Renal cortical epithelial cell (primary cell): ENCODE data around the gene ACTL8. TPM values are rescaled to one million over a fixed set of nuclear protein-coding genes. Genes with fewer than 3 reads are reported as not detected.
A peak's percentile ranks its signal among the peaks of the same experiment; 100 is the strongest.

Source experiments
- DNase-seq: peaks from one replicate; pipeline ENCODE4 v3.0.0-alpha.2; 2011; ENCODE audit warnings: low read depth
- total RNA-seq: library from RNA; depleted of rRNA; stranded (reverse); fragments of >200 nt; gene quantifications from 2 replicates; pipeline ENCODE4 v1.2.3, GENCODE V29; 2014

ACTL8 gene
- total RNA-seq, 1 donor from 2014 or later, result not detected

GRCh38 chr1:17805869-17806684, 50.9 kb downstream of the ACTL8 start:
- no peak for DNase-seq

DNA sequence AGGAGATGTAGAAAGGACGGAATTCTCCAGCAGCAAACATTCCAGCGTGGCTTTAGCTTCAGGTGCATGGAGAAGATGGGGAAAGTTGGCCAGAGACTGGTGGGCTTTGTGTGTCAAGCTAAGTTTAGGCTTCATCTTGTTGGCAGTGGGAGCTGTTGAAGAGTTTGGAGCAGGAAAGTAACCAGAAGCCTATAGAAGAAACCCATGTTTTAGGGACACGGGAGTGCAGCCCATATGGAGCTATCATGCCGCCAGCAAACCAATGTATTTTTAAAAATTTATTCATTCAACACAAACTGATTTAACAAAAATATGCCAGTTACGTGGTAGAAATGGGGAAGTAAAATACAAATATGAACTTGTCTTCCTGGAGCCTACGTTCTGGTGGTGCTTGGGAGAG, 53.7 kb downstream of the ACTL8 start:
- DNase-seq, result no peak

GRCh38 chr1:17810668-17811067, 55.5 kb downstream of the ACTL8 start:
- DNase-seq, result no peak

- no peak for DNase-seq
Observed at GRCh38 chr1:17816511-17816910, 61.4 kb downstream of the ACTL8 start.

DNA sequence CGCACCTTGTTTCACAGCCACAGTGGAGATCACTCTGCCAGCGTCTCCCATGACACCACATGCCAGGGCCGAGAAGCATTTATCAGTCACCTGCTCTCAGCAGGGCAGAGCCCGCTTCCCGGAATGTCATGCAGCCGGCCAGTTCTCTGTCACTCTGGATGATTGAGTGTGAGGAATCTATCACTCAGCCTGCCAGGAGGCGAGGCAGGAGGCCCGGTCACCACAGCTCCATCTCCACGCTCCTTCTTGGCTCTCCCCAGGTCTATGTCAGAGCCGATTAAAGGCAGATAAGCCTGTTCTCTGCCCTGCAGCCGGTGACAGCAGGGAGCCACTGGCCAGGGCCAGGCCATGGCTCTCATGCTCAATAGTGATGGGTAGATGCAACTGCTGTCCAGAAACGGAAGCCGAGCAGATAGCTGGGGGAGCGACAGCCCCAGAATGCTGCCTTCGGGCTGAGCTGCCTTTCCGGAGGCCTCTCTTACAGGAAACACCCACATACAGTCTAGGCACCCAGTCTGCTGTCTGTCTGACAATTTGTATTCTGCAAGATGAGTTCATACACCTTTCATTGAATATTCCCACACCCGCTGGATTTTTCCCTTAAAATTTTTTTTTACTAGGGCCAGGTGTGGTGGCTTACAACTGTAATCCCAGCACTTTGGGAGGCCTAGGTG, 64.1 kb downstream of the ACTL8 start:
- no peak for DNase-seq

DNA sequence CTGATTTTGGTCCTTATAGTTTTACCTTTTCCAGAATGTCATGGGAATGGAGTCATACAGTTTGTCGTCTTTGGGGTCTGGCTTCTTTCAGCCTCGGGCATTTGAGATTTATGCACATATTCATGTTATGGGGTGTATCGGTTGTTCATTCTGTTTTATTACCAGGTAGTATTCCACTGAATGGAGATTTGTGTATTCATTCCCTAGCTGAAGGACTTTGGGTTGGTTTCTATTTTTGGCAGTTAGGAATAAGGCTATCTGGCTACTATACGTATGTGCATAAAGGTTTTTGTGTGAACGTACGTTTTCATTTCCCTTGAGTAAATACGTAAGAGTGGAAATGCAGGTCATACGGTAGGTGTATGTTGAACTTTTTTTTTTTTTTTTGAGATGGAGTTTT, 65.1 kb downstream of the ACTL8 start:
- no peak for DNase-seq

DNA sequence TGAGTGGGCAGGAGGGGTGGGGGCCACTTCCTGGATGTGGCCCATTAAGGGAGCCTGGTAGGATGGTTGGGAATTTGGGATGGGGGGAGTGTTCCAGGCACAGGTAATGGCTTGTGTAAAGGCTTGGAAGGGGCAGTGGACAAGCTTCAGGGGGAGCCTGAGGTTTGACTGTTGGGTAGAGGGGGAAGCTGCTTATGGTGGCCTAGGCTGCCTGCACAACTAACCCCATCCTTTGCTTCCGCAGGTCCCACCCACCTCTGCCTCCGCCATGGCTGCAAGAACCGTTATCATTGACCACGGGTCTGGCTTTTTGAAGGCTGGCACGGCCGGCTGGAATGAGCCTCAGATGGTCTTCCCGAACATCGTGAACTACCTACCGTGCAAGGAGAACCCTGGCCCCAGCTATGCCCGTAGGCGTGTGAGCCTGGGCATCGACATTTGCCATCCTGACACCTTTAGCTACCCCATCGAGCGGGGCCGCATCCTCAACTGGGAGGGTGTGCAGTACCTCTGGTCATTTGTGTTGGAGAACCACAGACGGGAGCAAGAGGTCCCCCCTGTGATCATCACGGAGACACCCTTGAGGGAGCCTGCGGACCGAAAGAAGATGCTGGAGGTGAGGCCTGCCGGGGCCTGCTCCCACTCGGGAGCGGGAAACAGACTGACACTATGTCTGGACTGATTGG, 67.8 kb downstream of the ACTL8 start:
- DNase-seq, result no peak

GRCh38 chr1:17825273-17826164, 70.4 kb downstream of the ACTL8 start:
- DNase-seq, result no peak

DNA sequence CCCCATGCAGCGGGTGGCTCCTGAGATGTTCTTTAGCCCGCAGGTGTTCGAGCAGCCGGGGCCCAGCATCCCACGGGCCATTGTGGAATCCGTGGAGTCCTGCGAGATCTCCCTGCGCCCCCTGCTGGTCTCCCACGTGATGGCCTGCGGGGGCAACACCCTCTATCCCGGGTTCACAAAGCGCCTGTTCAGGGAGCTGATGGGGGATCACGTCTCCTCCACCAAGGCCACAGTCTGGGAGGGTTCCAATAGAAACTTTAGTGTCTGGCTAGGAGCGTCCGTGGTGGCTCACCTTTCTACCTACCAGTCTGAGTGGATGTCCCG, 71.0 kb downstream of the ACTL8 start:
- no peak for DNase-seq

- no peak for DNase-seq
Observed at GRCh38 chr1:17828991-17829390, 73.9 kb downstream of the ACTL8 start.

DNA sequence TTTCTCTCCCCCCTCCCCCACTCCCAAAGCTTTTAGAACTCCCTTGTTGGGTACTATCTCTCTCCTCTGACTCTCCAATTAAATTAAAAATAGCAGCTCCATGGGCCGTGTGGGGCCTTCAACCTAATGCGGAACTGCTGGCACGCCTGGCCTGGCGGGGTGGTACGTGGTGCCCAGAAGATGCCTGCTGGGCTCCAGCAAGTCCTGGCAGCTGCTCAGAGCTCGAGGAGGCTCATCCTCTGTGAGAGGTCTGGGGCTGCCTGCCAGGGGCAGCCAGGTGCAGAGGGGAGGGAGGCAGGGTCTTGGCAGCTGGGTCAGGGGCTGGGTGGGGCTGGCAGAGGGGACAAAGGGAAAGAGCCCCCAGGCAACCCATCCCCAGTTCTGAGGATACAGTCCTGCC, 74.4 kb downstream of the ACTL8 start:
- no peak for DNase-seq

- peak; percentile 49 for DNase-seq
Observed at GRCh38 chr1:17831597-17831996, 76.5 kb downstream of the ACTL8 start.

DNA sequence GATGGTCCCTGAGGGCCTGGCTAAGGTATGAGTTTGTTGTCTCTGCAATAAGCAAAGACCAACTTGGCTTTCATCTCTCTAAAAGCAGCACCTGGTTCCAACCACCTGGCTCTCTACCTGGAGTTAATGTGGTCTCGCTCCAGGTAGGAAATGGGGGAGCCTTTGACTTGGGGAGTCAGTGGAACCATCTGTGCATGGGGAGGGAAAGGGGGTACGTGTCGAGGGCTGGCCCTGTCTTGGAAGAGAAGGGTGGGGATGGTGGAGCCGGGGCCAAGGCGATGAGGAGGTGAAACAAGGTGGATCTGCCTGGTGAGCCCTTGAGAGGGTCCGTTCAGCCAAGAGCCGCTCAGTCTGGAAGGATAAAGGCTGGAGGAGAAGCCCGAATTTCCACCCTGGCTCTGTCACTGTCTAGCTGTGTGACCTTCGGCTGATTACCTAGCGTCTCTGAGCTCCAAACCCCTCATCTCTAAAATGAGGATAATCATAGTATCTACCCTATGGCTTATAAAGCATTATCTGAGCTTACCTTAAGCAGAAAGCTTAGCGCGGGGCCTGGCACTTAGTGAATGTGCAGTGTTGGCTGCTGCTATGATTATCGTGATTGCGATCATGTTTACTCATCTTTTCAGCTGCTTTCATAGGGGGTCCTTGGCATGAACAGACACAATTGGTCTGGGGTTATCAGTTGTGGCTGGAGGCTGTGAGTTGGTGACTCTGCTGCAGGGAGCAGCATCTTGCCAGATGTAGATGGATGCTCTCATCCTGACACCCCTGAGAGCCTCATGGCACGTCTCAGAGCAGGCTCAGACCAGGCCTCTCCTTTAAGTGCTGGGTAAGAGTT, 78.7 kb downstream of the ACTL8 start:
- DNase-seq, result no peak

DNA sequence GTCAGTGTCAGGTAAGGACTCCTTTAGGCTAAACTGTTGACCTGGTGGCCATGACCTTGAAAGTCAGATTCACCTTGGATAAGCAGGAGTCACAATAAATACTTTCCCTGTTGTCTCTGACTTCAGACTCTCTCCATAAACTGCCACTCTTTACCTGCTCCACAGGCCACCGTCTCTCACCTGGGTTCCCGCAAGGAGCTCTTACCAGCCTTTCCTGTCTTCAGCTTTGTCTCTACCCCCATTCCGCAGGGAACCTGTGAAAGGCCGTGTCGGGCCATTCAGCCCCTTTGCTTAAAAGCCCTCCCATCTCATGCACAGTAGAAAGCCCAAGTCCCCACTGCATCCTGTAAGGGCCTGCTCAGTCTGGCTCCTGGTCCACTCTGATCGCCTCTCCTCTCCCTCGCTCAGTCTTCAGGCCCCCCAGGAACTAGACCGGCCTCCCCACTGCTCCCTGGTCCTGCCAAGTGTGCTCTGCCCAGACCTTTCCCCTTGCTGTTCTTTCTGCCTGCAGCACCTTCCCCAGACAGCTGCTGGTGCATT, 79.5 kb downstream of the ACTL8 start:
- DNase-seq, result no peak

GRCh38 chr1:17837233-17838030, 82.3 kb downstream of the ACTL8 start:
- peak; percentile 24 for DNase-seq

GRCh38 chr1:17839641-17840196, 84.6 kb downstream of the ACTL8 start:
- no peak for DNase-seq

- DNase-seq, result no peak
Observed at GRCh38 chr1:17841944-17842343, 86.8 kb downstream of the ACTL8 start.

DNA sequence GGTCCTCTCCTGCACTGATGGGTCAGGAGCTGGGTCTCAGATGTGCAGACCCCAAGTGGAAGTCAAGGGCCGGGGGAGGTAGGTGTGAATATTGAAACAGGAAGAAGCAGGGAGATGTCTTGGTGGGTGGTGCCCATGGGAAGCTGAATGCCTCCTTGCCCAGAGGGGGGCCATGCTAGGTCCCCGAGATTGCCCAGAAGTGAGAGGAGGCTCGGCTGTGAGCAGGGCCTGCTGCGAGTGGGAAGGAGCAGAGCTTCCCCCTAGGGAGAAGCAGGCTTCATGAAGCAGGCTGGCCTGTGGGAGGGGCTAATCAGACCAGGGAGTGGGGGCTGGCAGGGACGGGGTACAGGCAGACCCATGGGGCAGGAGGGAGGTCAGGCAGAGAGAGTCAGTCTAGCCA, 87.6 kb downstream of the ACTL8 start:
- no peak for DNase-seq

DNA sequence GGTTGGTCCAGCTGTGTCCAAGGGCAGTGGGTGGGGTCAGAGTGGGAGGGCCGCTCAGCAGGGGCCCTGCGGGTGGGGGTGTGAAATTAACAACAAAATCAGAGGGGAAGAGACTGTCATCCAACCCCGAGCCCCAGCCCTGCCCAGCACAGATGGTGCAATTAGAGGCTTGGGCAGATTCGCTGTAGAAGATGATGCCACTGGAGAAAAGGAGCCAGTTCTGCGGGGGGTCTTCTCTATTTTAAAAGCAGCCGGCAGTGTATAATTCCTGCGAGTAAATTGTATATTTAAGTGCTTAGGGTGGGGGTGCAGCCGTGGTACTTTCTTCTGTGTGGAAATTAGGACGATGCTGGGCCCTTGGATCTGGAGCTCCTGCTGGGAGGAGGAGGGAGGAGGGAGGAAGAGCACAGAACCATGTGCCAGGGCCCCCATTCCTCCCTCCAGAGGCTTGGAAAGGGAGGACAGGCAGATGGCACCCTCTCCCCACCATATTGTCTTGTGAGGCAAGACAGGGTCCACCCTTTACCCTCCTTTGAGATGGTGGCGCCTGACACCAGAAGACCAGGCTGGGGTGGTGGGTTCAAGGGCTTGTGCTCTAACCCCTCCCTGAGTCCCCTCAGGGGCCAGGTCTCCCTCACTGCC, 89.2 kb downstream of the ACTL8 start:
- DNase-seq, result no peak
